GM06990 (cell line): Measurements from ENCODE around the gene BRD3.

Source experiments
- DNase-seq: peaks from one replicate; pipeline ENCODE4 v3.0.0-alpha.2; 2011; ENCODE audit not compliant: insufficient read length; ENCODE audit errors: extremely low read depth
- H3K27me3 ChIP-seq: replicated peaks from 2 replicates; pipeline ENCODE4 v1.6.0; 2011; ENCODE audit warnings: low read length; ENCODE audit not compliant: control insufficient read depth, insufficient read depth
- H3K36me3 ChIP-seq: 2 replicates; pipeline ENCODE4 v1.5.1; 2011; ENCODE audit warnings: low read length; ENCODE audit not compliant: control insufficient read depth, insufficient read depth
- H3K4me3 ChIP-seq: replicated peaks from 2 replicates; pipeline ENCODE4 v1.5.1; 2011; ENCODE audit warnings: low read depth, mild to moderate bottlenecking, control low read depth, low read length
- CTCF ChIP-seq: IDR thresholded peaks from 2 replicates; pipeline ENCODE4 v1.5.1; 2011; ENCODE audit warnings: low read length, control low read depth, mild to moderate bottlenecking, inconsistent platforms; ENCODE audit not compliant: insufficient read depth, poor library complexity, severe bottlenecking

Gene BRD3

GRCh38 chr9:134046894-134047681, 20.7 kb downstream of the BRD3 start:
- TF ChIP-seq CTCF: no peak
- peaks cover 15% of the 10 kb centered on the region for H3K36me3 ChIP-seq
- H3K27me3 ChIP-seq: no peaks in the 10 kb centered on the region
- H3K4me3 ChIP-seq: no peak overlapping the region
- no peak for DNase-seq

- TF ChIP-seq CTCF: no peak
- Histone ChIP-seq H3K27me3 (no peaks in the 10 kb centered on the region), H3K36me3 (peaks cover 17% of the 10 kb centered on the region), H3K4me3 (no peak overlapping the region)
- no peak for DNase-seq
Measured at GRCh38 chr9:134045841-134046544, 21.8 kb downstream of the BRD3 start.

- no peak for DNase-seq
- Histone ChIP-seq H3K27me3 (no peaks in the 10 kb centered on the region), H3K4me3 (no peak overlapping the region), H3K36me3 (peaks cover 16% of the 10 kb centered on the region)
- TF ChIP-seq CTCF: no peak
Measured at GRCh38 chr9:134044944-134045343, 22.9 kb downstream of the BRD3 start.

- TF ChIP-seq CTCF: no peak
- Histone ChIP-seq H3K27me3 (no peaks in the 10 kb centered on the region), H3K4me3 (no peak overlapping the region), H3K36me3 (peaks cover 14% of the 10 kb centered on the region)
- DNase-seq: no peak
Measured at GRCh38 chr9:134043531-134043988, 24.3 kb downstream of the BRD3 start.

GRCh38 chr9:134041649-134041962, 26.2 kb downstream of the BRD3 start:
- H3K4me3 ChIP-seq: no peak overlapping the region
- DNase-seq: no peak
- peaks cover 12% of the 10 kb centered on the region for H3K36me3 ChIP-seq
- H3K27me3 ChIP-seq: no peaks in the 10 kb centered on the region
- TF ChIP-seq CTCF: no peak
